B cell (primary cell): Measurements from ENCODE around the gene GRID2. TPM values are rescaled to one million over a fixed set of nuclear protein-coding genes. Genes with fewer than 3 reads are reported as not detected.

Experiments used
- ATAC-seq: fragments of 200-7000 bp; cut with Tn5 transposase; one replicate; pipeline ENCODE4 v1.10.0; 2021; ENCODE audit warnings: low read depth, mild to moderate bottlenecking, moderate number of reproducible peaks, moderate library complexity
- CTCF ChIA-PET: fragments of 350-600 bp; sonication (Branson Sonifier 250); formaldehyde crosslinking; loops from one replicate; lab custom pipeline; 2021; ENCODE audit warnings: antibody characterized with exemption, inconsistent platforms; lab: Charles Lee
- POLR2A ChIA-PET: fragments of 350-600 bp; sonication (Branson Sonifier 250); formaldehyde crosslinking; loops from one replicate; lab custom pipeline; 2021; ENCODE audit warnings: antibody characterized with exemption; lab: Charles Lee
- DNase-seq: peaks from one replicate; pipeline ENCODE4 v3.0.0; 2013
- H2AFZ ChIP-seq: 2 replicates; pipeline ENCODE4 v1.6.1; 2012; ENCODE audit warnings: mild to moderate bottlenecking, low read depth, low read length; ENCODE audit not compliant: insufficient read depth, poor library complexity, severe bottlenecking
- H3K27ac ChIP-seq, 2 donors: 1 replicate in 1 of 2; 2 replicates in 1 of 2; pipeline ENCODE4 v1.5.1; 2012 to 2013; ENCODE audit warnings: low read length in 2 of 2, mild to moderate bottlenecking in 2 of 2, moderate library complexity in 1 of 2
- H3K27me3 ChIP-seq, 4 experiments: fragments of 200-600 bp in 1 of 4; sonication (generic) in 1 of 4; replicated peaks in 1 of 4; 1 replicate in 2 of 4; 2 replicates in 2 of 4; pipeline versions ENCODE4 v1.6.1 to v1.7.0; 2013 to 2016; ENCODE audit warnings: low read length in 3 of 4, mild to moderate bottlenecking in 2 of 4, mixed read lengths in 1 of 4, moderate library complexity in 1 of 4; ENCODE audit not compliant: insufficient read depth in 4 of 4, control insufficient read depth in 3 of 4; ENCODE audit errors: control extremely low read depth in 1 of 4
- H3K36me3 ChIP-seq, 2 experiments: replicated peaks in 1 of 2; 1 replicate in 1 of 2; 2 replicates in 1 of 2; pipeline versions ENCODE4 v1.6.1 to v1.7.1; 2013; ENCODE audit warnings: low read length in 1 of 2; ENCODE audit not compliant: insufficient read depth in 2 of 2, control insufficient read depth in 1 of 2; ENCODE audit errors: control extremely low read depth in 1 of 2, extremely low read depth in 1 of 2
- H3K4me1 ChIP-seq, 2 donors: fragments of 200-600 bp in 1 of 2; sonication (generic) in 1 of 2; 1 replicate in 1 of 2; 2 replicates in 1 of 2; pipeline versions ENCODE4 v1.5.1 to v1.6.1; 2013 to 2017; ENCODE audit warnings: low read length in 2 of 2; ENCODE audit not compliant: control insufficient read depth in 2 of 2, insufficient read depth in 2 of 2
- H3K4me2 ChIP-seq: replicated peaks from 2 replicates; pipeline ENCODE3; 2012; ENCODE audit warnings: mild to moderate bottlenecking, low read depth, low read length; ENCODE audit not compliant: poor library complexity, severe bottlenecking
- H3K4me3 ChIP-seq, 5 experiments: fragments of 200-600 bp in 1 of 5; sonication (generic) in 1 of 5; 1 replicate in 3 of 5; 2 replicates in 2 of 5; pipeline versions ENCODE4 v1.5.1 to v1.7.0; 2011 to 2016; ENCODE audit warnings: low read length in 4 of 5, mild to moderate bottlenecking in 4 of 5, low read depth in 2 of 5, control low read depth in 1 of 5, moderate library complexity in 1 of 5; ENCODE audit not compliant: insufficient read depth in 1 of 5; ENCODE audit errors: control extremely low read depth in 1 of 5, extremely low read depth in 1 of 5
- H3K79me2 ChIP-seq: fragments of 200-600 bp; sonication (generic); one replicate; pipeline ENCODE4 v1.6.0; 2016; ENCODE audit warnings: low read length; ENCODE audit not compliant: control insufficient read depth, insufficient read depth
- H3K9ac ChIP-seq: fragments of 200-600 bp; sonication (generic); 2 replicates; pipeline ENCODE4 v1.6.1; 2017; ENCODE audit warnings: mild to moderate bottlenecking, low read length, moderate library complexity
- H3K9me3 ChIP-seq, 3 donors: one replicate each; pipeline versions ENCODE4 v1.6.1 to v1.7.1; 2013; ENCODE audit warnings: low read length in 2 of 3; ENCODE audit not compliant: control insufficient read depth in 2 of 3, insufficient read depth in 1 of 3; ENCODE audit errors: control extremely low read depth in 1 of 3
- H4K20me1 ChIP-seq: 2 replicates; pipeline ENCODE4 v1.6.0; 2012; ENCODE audit warnings: mild to moderate bottlenecking, low read length; ENCODE audit not compliant: insufficient read depth, control insufficient read depth, poor library complexity, severe bottlenecking
- H3K27ac Mint-ChIP-seq: one replicate; pipeline ENCODE4 v1.8.0; 2021; ENCODE audit warnings: mixed read lengths
- H3K27me3 Mint-ChIP-seq: one replicate; pipeline ENCODE4 v1.8.0; 2021; ENCODE audit warnings: mixed read lengths
- H3K4me1 Mint-ChIP-seq: one replicate; pipeline ENCODE4 v1.8.0; 2021; ENCODE audit warnings: mixed read lengths
- H3K4me3 Mint-ChIP-seq: one replicate; pipeline ENCODE4 v1.8.0; 2021; ENCODE audit warnings: mixed read lengths
- H3K9me3 Mint-ChIP-seq: one replicate; pipeline ENCODE4 v1.8.0; 2022; ENCODE audit warnings: mixed read lengths; ENCODE audit not compliant: insufficient read depth
- CTCF ChIP-seq: fragments of 200-600 bp; IDR thresholded peaks from one replicate; pipeline ENCODE4 v1.8.0; 2022; ENCODE audit warnings: antibody characterized with exemption, mild to moderate bottlenecking
- EZH2 ChIP-seq: IDR thresholded peaks from 2 replicates; pipeline ENCODE4 v1.6.1; 2012; ENCODE audit warnings: borderline replicate concordance, low read depth, mild to moderate bottlenecking, moderate library complexity, low read length; ENCODE audit not compliant: insufficient read depth, poor library complexity, severe bottlenecking
- WGBS: methylation state at CpG from one replicate; pipeline ENCODE4 v1.1.5; 2013; ENCODE audit warnings: missing lambda C conversion rate; ENCODE audit not compliant: insufficient coverage; 5-methylcytosine and 5-hydroxymethylcytosine counted together
- intact Hi-C: fragments of 100-400 bp; cut with micrococcal nuclease; formaldehyde crosslinking; loops from one replicate; pipeline ENCODE4 v1.10.0; 2022
- polyA plus RNA-seq: library from polyadenylated mRNA; depleted of rRNA; stranded (reverse); fragments of >200 nt; gene quantifications from 2 replicates; pipeline ENCODE4 v1.2.3, GENCODE V29; 2012
- total RNA-seq, 2 donors: library from RNA; stranded (reverse); fragments of 120-200 nt in 1 of 2; gene quantifications; 1 replicate in 1 of 2; 2 replicates in 1 of 2; pipeline versions ENCODE4 v1.2.3 to v1.2.4, GENCODE V29; 2013 to 2022

GRID2 gene
- total and polyA plus RNA-seq, 2 donors (not counting 1 experiment from before 2014, with no cell fraction given) = not detected

GRCh38 chr4:93016350-93016749 is 712.6 kb downstream of the GRID2 start:
- POLR2A ChIA-PET = no interaction called here

GRCh38 chr4:93018243-93018642 is 714.5 kb downstream of the GRID2 start:
- Mint-ChIP-seq H3K4me3 (no peak overlapping the region), H3K9me3 (no peaks in the 10 kb centered on the region), H3K27ac (no peak overlapping the region), H3K27me3 (no peaks in the 10 kb centered on the region), H3K4me1 (no peaks in the 10 kb centered on the region)
- no peak overlapping the region for H3K4me3 ChIP-seq
- H3K9ac ChIP-seq = no peak overlapping the region
- no peak overlapping the region for H3K4me2 ChIP-seq
- WGBS = no CpG with 5 or more reads among the region's 2 CpGs
- no peaks in the 10 kb centered on the region for H3K27me3 ChIP-seq
- ChIA-PET POLR2A (no interaction called here), CTCF (no interaction called here)
- no peaks in the 10 kb centered on the region for H3K79me2 ChIP-seq
- no peaks in the 10 kb centered on the region for H4K20me1 ChIP-seq
- no peak overlapping the region for H2AFZ ChIP-seq
- no peaks in the 10 kb centered on the region for H3K36me3 ChIP-seq
- DNase-seq = no peak
- intact Hi-C loops = no loop called here
- no peak overlapping the region for H3K27ac ChIP-seq
- H3K9me3 ChIP-seq = no peaks in the 10 kb centered on the region
- TF ChIP-seq EZH2 = no peak
- no peak for TF ChIP-seq CTCF
- H3K4me1 ChIP-seq = no peaks in the 10 kb centered on the region
- ATAC-seq = no peak

More at GRCh38 chr4:93016350-93016749, 712.6 kb downstream of the GRID2 start:
- Histone ChIP-seq H3K4me3 (no peak overlapping the region), H3K27me3 (no peaks in the 10 kb centered on the region), H3K9ac (no peak overlapping the region), H3K36me3 (no peaks in the 10 kb centered on the region), H3K9me3 (no peaks in the 10 kb centered on the region), H2AFZ (no peak overlapping the region), H3K79me2 (no peaks in the 10 kb centered on the region), H3K27ac (no peak overlapping the region), H4K20me1 (no peaks in the 10 kb centered on the region), H3K4me1 (no peaks in the 10 kb centered on the region), H3K4me2 (no peak overlapping the region)
- Mint-ChIP-seq H3K4me3 (no peak overlapping the region), H3K27ac (no peak overlapping the region), H3K9me3 (peaks cover 2% of the 10 kb centered on the region), H3K27me3 (no peaks in the 10 kb centered on the region), H3K4me1 (no peaks in the 10 kb centered on the region)
- DNase-seq (no peak), ATAC-seq (no peak)
- WGBS = no CpG with 5 or more reads among the region's 2 CpGs
- TF ChIP-seq CTCF (no peak), EZH2 (no peak)
- CTCF ChIA-PET = no interaction called here
- intact Hi-C loops = no loop called here
